Measurements from ENCODE around the gene SAMD4A.

DNA sequence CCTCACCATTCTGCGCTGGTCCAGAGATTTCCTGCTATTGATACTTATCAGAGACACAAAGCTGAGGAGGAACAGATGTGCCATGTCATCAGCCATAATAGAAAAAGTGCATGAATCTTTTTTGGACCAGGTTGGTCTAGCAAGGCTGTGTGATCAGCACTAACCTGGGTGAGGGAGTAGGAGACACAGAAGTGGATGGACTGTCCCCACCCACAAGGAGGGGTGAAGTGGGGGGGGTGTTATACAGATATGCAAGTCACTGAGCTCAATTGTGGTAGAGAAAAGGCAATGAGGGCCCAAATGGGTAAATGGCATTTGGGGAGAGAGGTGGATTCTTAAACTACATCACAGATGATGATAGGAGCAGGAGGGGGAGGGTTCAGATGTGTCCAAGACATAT is 123.0 kb downstream of the SAMD4A start:
- TF ChIP-seq, protein P1, sequence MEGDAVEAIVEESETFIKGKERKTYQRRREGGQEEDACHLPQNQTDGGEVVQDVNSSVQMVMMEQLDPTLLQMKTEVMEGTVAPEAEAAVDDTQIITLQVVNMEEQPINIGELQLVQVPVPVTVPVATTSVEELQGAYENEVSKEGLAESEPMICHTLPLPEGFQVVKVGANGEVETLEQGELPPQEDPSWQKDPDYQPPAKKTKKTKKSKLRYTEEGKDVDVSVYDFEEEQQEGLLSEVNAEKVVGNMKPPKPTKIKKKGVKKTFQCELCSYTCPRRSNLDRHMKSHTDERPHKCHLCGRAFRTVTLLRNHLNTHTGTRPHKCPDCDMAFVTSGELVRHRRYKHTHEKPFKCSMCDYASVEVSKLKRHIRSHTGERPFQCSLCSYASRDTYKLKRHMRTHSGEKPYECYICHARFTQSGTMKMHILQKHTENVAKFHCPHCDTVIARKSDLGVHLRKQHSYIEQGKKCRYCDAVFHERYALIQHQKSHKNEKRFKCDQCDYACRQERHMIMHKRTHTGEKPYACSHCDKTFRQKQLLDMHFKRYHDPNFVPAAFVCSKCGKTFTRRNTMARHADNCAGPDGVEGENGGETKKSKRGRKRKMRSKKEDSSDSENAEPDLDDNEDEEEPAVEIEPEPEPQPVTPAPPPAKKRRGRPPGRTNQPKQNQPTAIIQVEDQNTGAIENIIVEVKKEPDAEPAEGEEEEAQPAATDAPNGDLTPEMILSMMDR (IDR thresholded peaks at IDR 0.05; ENCODE audit: low read length): no peak
- TF ChIP-seq EZH2 (IDR thresholded peaks at IDR 0.05; ENCODE audit: borderline replicate concordance, low read length): no peak

All from OCI-LY1 (cell line).